Fibroblast of skin of right quadriceps (primary cell): Measurements from ENCODE around the gene LONP2.
A peak's percentile ranks its signal among the peaks of the same experiment; 100 is the strongest.
"Not testable (repeated sequence)": the region's sequence is repeated elsewhere in the genome, so short reads cannot be mapped to it uniquely, and the experiment has no call there.

Experiments used
- DNase-seq: peaks from one replicate; pipeline ENCODE4 v3.0.0-alpha.2; 2013

LONP2 gene

GRCh38 chr16:48291754-48292153 lies 47.7 kb downstream of the LONP2 start:
- DNase-seq: no peak

- no peak for DNase-seq
These were observed 48.4 kb downstream of the LONP2 start for GRCh38 chr16:48292452-48292851.

GRCh38 chr16:48294724-48295123 lies 50.6 kb downstream of the LONP2 start:
- DNase-seq: no peak

- DNase-seq: no peak
These were observed 51.6 kb downstream of the LONP2 start for GRCh38 chr16:48295488-48296281.

GRCh38 chr16:48299471-48299870 lies 55.4 kb downstream of the LONP2 start:
- no peak for DNase-seq

- DNase-seq: peak; percentile 87
These were observed 56.3 kb downstream of the LONP2 start for GRCh38 chr16:48300391-48300856.

- no peak for DNase-seq
These were observed 64.4 kb downstream of the LONP2 start for GRCh38 chr16:48308535-48308934.

GRCh38 chr16:48310908-48311641 lies 67.0 kb downstream of the LONP2 start:
- DNase-seq: no peak

GRCh38 chr16:48313905-48314304 lies 69.8 kb downstream of the LONP2 start:
- DNase-seq: not testable (repeated sequence)

GRCh38 chr16:48317026-48317425 lies 72.9 kb downstream of the LONP2 start:
- peak; percentile 18 for DNase-seq

- DNase-seq: peak; percentile 97
These were observed 73.7 kb downstream of the LONP2 start for GRCh38 chr16:48317614-48318315.

GRCh38 chr16:48318630-48319029 lies 74.5 kb downstream of the LONP2 start:
- DNase-seq: peak; percentile 71

GRCh38 chr16:48321317-48322036 lies 77.4 kb downstream of the LONP2 start:
- peak; percentile 14 for DNase-seq

GRCh38 chr16:48323783-48324775 lies 80.0 kb downstream of the LONP2 start:
- DNase-seq: peak; percentile 55

GRCh38 chr16:48326915-48327314 lies 82.8 kb downstream of the LONP2 start:
- DNase-seq: no peak

GRCh38 chr16:48329138-48329537 lies 85.0 kb downstream of the LONP2 start:
- DNase-seq: no peak

- DNase-seq: no peak
These were observed 86.2 kb downstream of the LONP2 start for GRCh38 chr16:48330189-48330840.

- no peak for DNase-seq
These were observed 86.7 kb downstream of the LONP2 start for GRCh38 chr16:48330841-48331192.

GRCh38 chr16:48332978-48333377 lies 88.9 kb downstream of the LONP2 start:
- no peak for DNase-seq

GRCh38 chr16:48334325-48334724 lies 90.2 kb downstream of the LONP2 start:
- no peak for DNase-seq

- peak; percentile 78 for DNase-seq
These were observed 91.9 kb downstream of the LONP2 start for GRCh38 chr16:48335961-48336360.
